Right renal pelvis (tissue), 4 donors: ENCODE data around the gene FIG4. TPM values are rescaled to one million over a fixed set of nuclear protein-coding genes. Genes with fewer than 3 reads are reported as not detected.
"Not testable (repeated sequence)": the region's sequence is repeated elsewhere in the genome, so short reads cannot be mapped to it uniquely, and the experiment has no call there.

Experiments used
- DNase-seq, 4 donors: peaks; one replicate each; pipeline ENCODE4 v3.0.0-alpha.2; 2013; ENCODE audit warnings: low read depth in 4 of 4, low spot score in 3 of 4, missing footprints in 1 of 4
- polyA plus RNA-seq, 4 donors: library from polyadenylated mRNA; unstranded; fragments of 120-200 nt; gene quantifications; one replicate each; pipeline ENCODE4 v1.2.1, GENCODE V29; 2013; ENCODE audit not compliant: insufficient read length in 4 of 4

The FIG4 gene
- polyA plus RNA-seq, 4 donors: 24.8 to 28.2 (median 27.4) TPM

GRCh38 chr6:109840034-109840433 lies 148.9 kb downstream of the FIG4 start:
- no peak for DNase-seq

- no peak for DNase-seq
Observed at GRCh38 chr6:109840796-109841195, 149.7 kb downstream of the FIG4 start.

GRCh38 chr6:109841869-109842268 lies 150.8 kb downstream of the FIG4 start:
- DNase-seq: no peak

GRCh38 chr6:109852713-109853112 lies 161.6 kb downstream of the FIG4 start:
- no peak for DNase-seq

- DNase-seq: no peak
Observed at GRCh38 chr6:109853426-109853825, 162.3 kb downstream of the FIG4 start.

GRCh38 chr6:109853951-109854350 lies 162.9 kb downstream of the FIG4 start:
- DNase-seq: no peak

GRCh38 chr6:109854541-109855308 lies 163.6 kb downstream of the FIG4 start:
- DNase-seq: no peak

- DNase-seq: not testable (repeated sequence)
Observed at GRCh38 chr6:109855476-109856040, 164.5 kb downstream of the FIG4 start.

- DNase-seq: no peak
Observed at GRCh38 chr6:109861946-109862345, 170.8 kb downstream of the FIG4 start.

- no peak for DNase-seq
Observed at GRCh38 chr6:109864050-109864449, 173.0 kb downstream of the FIG4 start.

GRCh38 chr6:109865968-109866367 lies 174.9 kb downstream of the FIG4 start:
- no peak for DNase-seq

- DNase-seq: no peak
Observed at GRCh38 chr6:109867009-109867969, 176.2 kb downstream of the FIG4 start.

GRCh38 chr6:109867970-109868358 lies 176.9 kb downstream of the FIG4 start:
- no peak for DNase-seq

- not testable (repeated sequence) for DNase-seq
Observed at GRCh38 chr6:109869398-109870088, 178.4 kb downstream of the FIG4 start.

GRCh38 chr6:109870089-109870410 lies 179.0 kb downstream of the FIG4 start:
- DNase-seq: no peak

- DNase-seq: no peak
Observed at GRCh38 chr6:109872549-109872948, 181.5 kb downstream of the FIG4 start.

GRCh38 chr6:109872968-109873545 lies 182.0 kb downstream of the FIG4 start:
- no peak for DNase-seq

GRCh38 chr6:109874086-109874485 lies 183.0 kb downstream of the FIG4 start:
- no peak for DNase-seq

- no peak for DNase-seq
Observed at GRCh38 chr6:109874621-109875020, 183.5 kb downstream of the FIG4 start.
